ENCODE results near the gene LILRA2.

The LILRA2 gene

GRCh38 chr19:54535601-54536000 lies 38.0 kb upstream of the LILRA2 start:
- DNase-seq (ENCODE audit: low spot score) = no peak
- in situ Hi-C loops (cut with MboI; ENCODE audit: low pct_unique_long_range_greater_than_20kb, low sequenced_read_pairs, unreplicated experiment) = no loop called here
- no peak for TF ChIP-seq CTCF (IDR thresholded peaks at IDR 0.05; ENCODE audit: extremely low read depth, insufficient read depth, missing control alignments)

GRCh38 chr19:54536956-54537355 lies 36.6 kb upstream of the LILRA2 start:
- in situ Hi-C loops (cut with MboI; ENCODE audit: low pct_unique_long_range_greater_than_20kb, low sequenced_read_pairs, unreplicated experiment) = no loop called here
- no peak for TF ChIP-seq CTCF (IDR thresholded peaks at IDR 0.05; ENCODE audit: extremely low read depth, insufficient read depth, missing control alignments)
- no peak for DNase-seq (ENCODE audit: low spot score)

GRCh38 chr19:54541712-54542111 lies 31.9 kb upstream of the LILRA2 start:
- no peak for DNase-seq (ENCODE audit: low spot score)
- no peak for TF ChIP-seq CTCF (IDR thresholded peaks at IDR 0.05; ENCODE audit: extremely low read depth, insufficient read depth, missing control alignments)
- in situ Hi-C loops (cut with MboI; ENCODE audit: low pct_unique_long_range_greater_than_20kb, low sequenced_read_pairs, unreplicated experiment) = no loop called here

- TF ChIP-seq CTCF (IDR thresholded peaks at IDR 0.05; ENCODE audit: extremely low read depth, insufficient read depth, missing control alignments) = no peak
- in situ Hi-C loops (cut with MboI; ENCODE audit: low pct_unique_long_range_greater_than_20kb, low sequenced_read_pairs, unreplicated experiment) = no loop called here
- no peak for DNase-seq (ENCODE audit: low spot score)
Measured at GRCh38 chr19:54548806-54549205, 24.8 kb upstream of the LILRA2 start.

GRCh38 chr19:54549224-54549623 lies 24.4 kb upstream of the LILRA2 start:
- in situ Hi-C loops (cut with MboI; ENCODE audit: low pct_unique_long_range_greater_than_20kb, low sequenced_read_pairs, unreplicated experiment) = no loop called here
- no peak for TF ChIP-seq CTCF (IDR thresholded peaks at IDR 0.05; ENCODE audit: extremely low read depth, insufficient read depth, missing control alignments)
- no peak for DNase-seq (ENCODE audit: low spot score)

- in situ Hi-C loops (cut with MboI; ENCODE audit: low pct_unique_long_range_greater_than_20kb, low sequenced_read_pairs, unreplicated experiment) = no loop called here
- peak; percentile 54 for DNase-seq (ENCODE audit: low spot score)
- no peak for TF ChIP-seq CTCF (IDR thresholded peaks at IDR 0.05; ENCODE audit: extremely low read depth, insufficient read depth, missing control alignments)
Measured at GRCh38 chr19:54551293-54551692, 22.3 kb upstream of the LILRA2 start.
